CD14-positive monocyte (primary cell): ENCODE results near the gene KIF3B. TPM values are rescaled to one million over a fixed set of nuclear protein-coding genes. Genes with fewer than 3 reads are reported as not detected.
"Not testable (repeated sequence)": the region's sequence is repeated elsewhere in the genome, so short reads cannot be mapped to it uniquely, and the experiment has no call there.

ENCODE experiments used
- DNase-seq, 3 donors: peaks; one replicate each; pipeline ENCODE4 v3.0.0-alpha.2; 2011 to 2022
- H2AFZ ChIP-seq: 2 replicates; pipeline ENCODE4 v1.6.0; 2012; ENCODE audit warnings: mild to moderate bottlenecking, low read depth, low read length, inconsistent platforms; ENCODE audit not compliant: insufficient read depth, poor library complexity, severe bottlenecking
- H3K27ac ChIP-seq, 2 donors: 1 replicate in 1 of 2; 2 replicates in 1 of 2; pipeline ENCODE4 v1.5.1; 2012 to 2013; ENCODE audit warnings: low read length in 2 of 2, control low read depth in 1 of 2, inconsistent platforms in 1 of 2, low read depth in 1 of 2, mild to moderate bottlenecking in 1 of 2
- H3K27me3 ChIP-seq, 2 donors: one replicate each; pipeline versions ENCODE4 v1.6.0 to v1.6.1; 2011 to 2013; ENCODE audit warnings: low read length in 2 of 2; ENCODE audit not compliant: control insufficient read depth in 2 of 2, insufficient read depth in 2 of 2
- H3K36me3 ChIP-seq, 2 donors: replicated peaks in 1 of 2; 1 replicate in 1 of 2; 2 replicates in 1 of 2; pipeline versions ENCODE4 v1.5.1 to v1.6.1; 2012 to 2013; ENCODE audit warnings: low read length in 2 of 2, control low read depth in 1 of 2, inconsistent platforms in 1 of 2, mild to moderate bottlenecking in 1 of 2; ENCODE audit not compliant: insufficient read depth in 2 of 2, control insufficient read depth in 1 of 2
- H3K4me1 ChIP-seq, 2 donors: 1 replicate in 1 of 2; 2 replicates in 1 of 2; pipeline versions ENCODE4 v1.5.1 to v1.6.1; 2012 to 2013; ENCODE audit warnings: low read length in 2 of 2, control low read depth in 1 of 2, inconsistent platforms in 1 of 2, mild to moderate bottlenecking in 1 of 2, moderate library complexity in 1 of 2; ENCODE audit not compliant: insufficient read depth in 2 of 2, control insufficient read depth in 1 of 2
- H3K4me2 ChIP-seq: replicated peaks from 2 replicates; pipeline ENCODE3; 2012; ENCODE audit warnings: low read length, moderate library complexity, mild to moderate bottlenecking; ENCODE audit not compliant: poor library complexity, severe bottlenecking; ENCODE audit errors: extremely low read depth
- H3K4me3 ChIP-seq, 3 experiments: fragments of 200-600 bp in 1 of 3; sonication (generic) in 1 of 3; replicated peaks in 1 of 3; 1 replicate in 2 of 3; 2 replicates in 1 of 3; pipeline ENCODE4 v1.5.1; 2011 to 2013; ENCODE audit warnings: low read length in 3 of 3, mild to moderate bottlenecking in 3 of 3, control low read depth in 2 of 3, low read depth in 2 of 3, inconsistent platforms in 1 of 3, moderate library complexity in 1 of 3
- H3K79me2 ChIP-seq: 2 replicates; pipeline ENCODE4 v1.6.0; 2012; ENCODE audit warnings: mild to moderate bottlenecking, control low read depth, inconsistent platforms, low read length, moderate library complexity; ENCODE audit not compliant: insufficient read depth
- H3K9ac ChIP-seq: 2 replicates; pipeline ENCODE4 v1.6.0; 2017; ENCODE audit warnings: low read length, mild to moderate bottlenecking; ENCODE audit not compliant: insufficient read depth, poor library complexity, severe bottlenecking
- H3K9me3 ChIP-seq, 2 donors: replicated peaks in 1 of 2; 1 replicate in 1 of 2; 2 replicates in 1 of 2; pipeline versions ENCODE4 v1.5.1 to v1.6.1; 2012 to 2013; ENCODE audit warnings: low read length in 2 of 2, control low read depth in 1 of 2; ENCODE audit not compliant: control insufficient read depth in 1 of 2, insufficient read depth in 1 of 2
- H4K20me1 ChIP-seq: 2 replicates; pipeline ENCODE4 v1.6.0; 2012; ENCODE audit warnings: mild to moderate bottlenecking, low read length, control low read depth, moderate library complexity; ENCODE audit not compliant: insufficient read depth
- H3K27ac Mint-ChIP-seq, 7 donors: one replicate each; pipeline ENCODE4 v1.8.0; 2020; ENCODE audit warnings: mild to moderate bottlenecking in 7 of 7, mixed read lengths in 7 of 7, moderate library complexity in 6 of 7, inconsistent platforms in 2 of 7
- H3K27me3 Mint-ChIP-seq, 3 donors: one replicate each; pipeline ENCODE4 v1.8.0; 2021 to 2022; ENCODE audit warnings: low read depth in 3 of 3, mild to moderate bottlenecking in 3 of 3, mixed read lengths in 3 of 3, moderate library complexity in 3 of 3, inconsistent platforms in 1 of 3
- H3K36me3 Mint-ChIP-seq, 2 donors: one replicate each; pipeline ENCODE4 v1.8.0; 2020; ENCODE audit warnings: mixed read lengths in 2 of 2, inconsistent platforms in 1 of 2, mild to moderate bottlenecking in 1 of 2
- H3K4me1 Mint-ChIP-seq: one replicate; pipeline ENCODE4 v1.8.0; 2020; ENCODE audit warnings: mild to moderate bottlenecking, mixed read lengths
- H3K4me3 Mint-ChIP-seq, 2 donors: one replicate each; pipeline ENCODE4 v1.8.0; 2020; ENCODE audit warnings: mild to moderate bottlenecking in 2 of 2, mixed read lengths in 2 of 2, moderate library complexity in 1 of 2
- H3K9me3 Mint-ChIP-seq, 7 donors: one replicate each; pipeline ENCODE4 v1.8.0; 2020 to 2022; ENCODE audit warnings: mixed read lengths in 7 of 7, mild to moderate bottlenecking in 6 of 7, moderate library complexity in 6 of 7, inconsistent platforms in 2 of 7
- CTCF ChIP-seq: fragments of 200-600 bp; IDR thresholded peaks from one replicate; pipeline ENCODE4 v1.8.0; 2022; ENCODE audit warnings: antibody characterized with exemption, mild to moderate bottlenecking
- WGBS: methylation state at CpG from one replicate; pipeline ENCODE4 v1.1.5; 2013; ENCODE audit warnings: missing lambda C conversion rate; ENCODE audit not compliant: insufficient coverage; 5-methylcytosine and 5-hydroxymethylcytosine counted together
- intact Hi-C, 2 donors: fragments of 100-400 bp; cut with micrococcal nuclease; formaldehyde crosslinking; loops; one replicate each; pipeline versions ENCODE4 v1.15.0 to v1.15.1; 2023
- polyA plus RNA-seq, 3 donors: library from polyadenylated mRNA; depleted of rRNA in 1 of 3; unstranded in 2 of 3; stranded (reverse) in 1 of 3; fragments of 300-500 nt in 2 of 3; fragments of >200 nt in 1 of 3; fragmentation: Illumina TruSeq in 2 of 3; gene quantifications; 1 replicate in 2 of 3; 2 replicates in 1 of 3; pipeline ENCODE4 v1.2.3, GENCODE V29; 2012 to 2021

The KIF3B gene
- polyA plus RNA-seq, 3 donors: 1.5 to 7.5 (median 3.4) TPM

- Histone ChIP-seq H3K9ac (no peak overlapping the region), H3K4me3 (no peak overlapping the region), H4K20me1 (no peaks in the 10 kb centered on the region), H3K27me3 (no peaks in the 10 kb centered on the region), H3K4me2 (no peak overlapping the region), H3K9me3 (no peaks in the 10 kb centered on the region), H3K79me2 (no peaks in the 10 kb centered on the region), H3K36me3 (peaks cover 24 to 30% of the 10 kb centered on the region in 2 donors), H3K27ac (peak overlapping the region in 1 of 2 donors; percentile 47), H3K4me1 (no peaks in the 10 kb centered on the region), H2AFZ (no peak overlapping the region)
- no peak for TF ChIP-seq CTCF
- Mint-ChIP-seq H3K36me3 (peaks cover 23 to 38% of the 10 kb centered on the region in 2 donors), H3K9me3 (no peaks in the 10 kb centered on the region), H3K27me3 (no peaks in the 10 kb centered on the region), H3K4me3 (no peak overlapping the region), H3K27ac (no peak overlapping the region), H3K4me1 (no peaks in the 10 kb centered on the region)
- WGBS: no CpG with 5 or more reads among the region's 1 CpG
- DNase-seq: no peak
- intact Hi-C loops: no loop called here
These were observed 43.9 kb downstream of the KIF3B start for GRCh38 chr20:32321390-32321789.

GRCh38 chr20:32322260-32322659, 44.8 kb downstream of the KIF3B start:
- intact Hi-C loops: not testable (repeated sequence)

DNA sequence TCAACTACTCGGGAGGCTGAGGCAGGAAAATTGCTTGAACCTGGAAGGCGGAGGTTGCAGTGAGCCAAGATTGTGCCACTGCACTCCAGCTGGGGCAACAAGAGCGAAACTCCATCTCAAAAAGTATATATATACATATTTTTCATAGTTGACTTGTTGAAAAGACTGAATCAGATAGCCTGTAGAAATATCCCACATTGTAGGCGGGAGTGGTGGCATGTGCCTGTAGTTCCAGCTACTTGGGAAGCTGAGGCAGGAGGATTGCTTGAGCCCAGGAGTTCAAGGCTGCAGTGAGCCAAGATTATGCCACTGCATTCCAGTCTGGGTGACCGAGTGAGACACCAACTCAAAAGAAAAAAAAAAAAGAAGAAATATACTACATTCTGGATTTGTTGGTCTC, 46.3 kb downstream of the KIF3B start:
- H3K27me3 Mint-ChIP-seq, intact Hi-C loops, H3K9ac ChIP-seq, H3K9me3 Mint-ChIP-seq, H3K27me3 ChIP-seq, H3K4me2 ChIP-seq, H3K4me1 ChIP-seq, H3K4me1 Mint-ChIP-seq, H3K4me3 Mint-ChIP-seq, DNase-seq, H3K79me2 ChIP-seq, H4K20me1 ChIP-seq, H3K9me3 ChIP-seq, H2AFZ ChIP-seq, H3K4me3 ChIP-seq: not testable (repeated sequence)
- peaks cover 18 to 27% of the 10 kb centered on the region in 2 donors for H3K36me3 ChIP-seq
- H3K27ac ChIP-seq: peak overlapping the region in 1 of 2 donors; percentile 20
- 100% methylated on average over 1 of the region's 5 CpGs for WGBS
- Mint-ChIP-seq H3K27ac (peak overlapping the region in 1 of 7 donors; percentile 84), H3K36me3 (peaks cover 19 to 39% of the 10 kb centered on the region in 2 donors)

More at GRCh38 chr20:32322260-32322659, 44.8 kb downstream of the KIF3B start:
- H3K9ac ChIP-seq, H3K4me2 ChIP-seq, H3K27me3 Mint-ChIP-seq, H3K4me1 ChIP-seq, H3K79me2 ChIP-seq, H4K20me1 ChIP-seq, DNase-seq, H3K9me3 ChIP-seq, H3K4me1 Mint-ChIP-seq, H3K9me3 Mint-ChIP-seq, H3K4me3 ChIP-seq, H3K27ac ChIP-seq, H3K27ac Mint-ChIP-seq, H3K4me3 Mint-ChIP-seq, H2AFZ ChIP-seq, H3K27me3 ChIP-seq: not testable (repeated sequence)
- 89% methylated on average over 3 of the region's 12 CpGs for WGBS
- peaks cover 22 to 30% of the 10 kb centered on the region in 2 donors for H3K36me3 ChIP-seq
- peaks cover 23 to 38% of the 10 kb centered on the region in 2 donors for H3K36me3 Mint-ChIP-seq
